ENCODE data around the gene CSNK1A1. TPM values are rescaled to one million over a fixed set of nuclear protein-coding genes. Genes with fewer than 3 reads are reported as not detected.
"Not testable (repeated sequence)": the region's sequence is repeated elsewhere in the genome, so short reads cannot be mapped to it uniquely, and the experiment has no call there.

The CSNK1A1 gene
- total and polyA plus RNA-seq, 4 donors: 43.0 to 108 (median 78.2) TPM

DNA sequence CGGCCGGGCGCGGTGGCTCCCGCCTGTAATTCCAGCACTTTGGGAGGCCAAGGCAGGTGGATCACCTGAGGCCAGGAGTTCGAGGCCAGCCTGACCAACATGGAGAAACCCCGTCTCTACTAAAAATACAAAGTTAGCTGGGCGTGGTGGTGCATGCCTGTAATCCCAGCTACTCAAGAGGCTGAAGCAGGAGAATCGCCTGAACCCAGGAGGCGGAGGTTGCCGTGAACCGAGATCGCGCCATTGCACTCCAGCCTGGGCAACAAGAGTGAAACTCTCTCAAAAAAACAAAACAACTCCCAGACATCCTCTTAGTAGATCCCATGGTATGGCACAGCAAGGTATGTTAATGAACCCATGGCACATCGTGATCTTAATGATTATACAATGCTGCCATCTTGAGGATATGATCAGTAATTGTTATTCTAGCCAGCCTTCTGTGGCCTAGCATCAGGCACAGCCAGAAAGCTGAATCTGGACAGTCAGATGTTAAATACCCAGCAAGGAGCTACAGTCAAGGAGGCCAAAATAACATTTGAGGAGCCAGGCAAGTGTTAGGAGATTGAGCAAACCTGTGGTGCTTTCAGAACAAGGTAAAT, 13.4 kb upstream of the CSNK1A1 start:
- not testable (repeated sequence) for H3K9me3 ChIP-seq (ENCODE audit: control insufficient read depth in 4 of 4, low read length in 3 of 4); H3K27me3 ChIP-seq (ENCODE audit: control insufficient read depth in 4 of 4, insufficient read depth in 4 of 4, low read length in 3 of 4); H3K4me3 ChIP-seq (ENCODE audit: low read depth in 1 of 3, low read length in 3 of 3); H3K9ac ChIP-seq (ENCODE audit: low read depth in 1 of 2, low read length in 2 of 2); H3K27ac ChIP-seq (ENCODE audit: low read depth in 1 of 2, low read length in 2 of 2); H3K36me3 ChIP-seq (ENCODE audit: control insufficient read depth in 4 of 4, insufficient read depth in 3 of 4, low read depth in 1 of 4, low read length in 3 of 4); DNase-seq (ENCODE audit: low spot score)
- peaks cover 0 to 10% (median 4%) of the 10 kb centered on the region in 4 donors for H3K4me1 ChIP-seq (ENCODE audit: control insufficient read depth in 4 of 4, insufficient read depth in 4 of 4, low read length in 3 of 4)
- TF ChIP-seq RAD21 (IDR thresholded peaks at IDR 0.05): peak; percentile 90 to 92
- TF ChIP-seq, protein P1, sequence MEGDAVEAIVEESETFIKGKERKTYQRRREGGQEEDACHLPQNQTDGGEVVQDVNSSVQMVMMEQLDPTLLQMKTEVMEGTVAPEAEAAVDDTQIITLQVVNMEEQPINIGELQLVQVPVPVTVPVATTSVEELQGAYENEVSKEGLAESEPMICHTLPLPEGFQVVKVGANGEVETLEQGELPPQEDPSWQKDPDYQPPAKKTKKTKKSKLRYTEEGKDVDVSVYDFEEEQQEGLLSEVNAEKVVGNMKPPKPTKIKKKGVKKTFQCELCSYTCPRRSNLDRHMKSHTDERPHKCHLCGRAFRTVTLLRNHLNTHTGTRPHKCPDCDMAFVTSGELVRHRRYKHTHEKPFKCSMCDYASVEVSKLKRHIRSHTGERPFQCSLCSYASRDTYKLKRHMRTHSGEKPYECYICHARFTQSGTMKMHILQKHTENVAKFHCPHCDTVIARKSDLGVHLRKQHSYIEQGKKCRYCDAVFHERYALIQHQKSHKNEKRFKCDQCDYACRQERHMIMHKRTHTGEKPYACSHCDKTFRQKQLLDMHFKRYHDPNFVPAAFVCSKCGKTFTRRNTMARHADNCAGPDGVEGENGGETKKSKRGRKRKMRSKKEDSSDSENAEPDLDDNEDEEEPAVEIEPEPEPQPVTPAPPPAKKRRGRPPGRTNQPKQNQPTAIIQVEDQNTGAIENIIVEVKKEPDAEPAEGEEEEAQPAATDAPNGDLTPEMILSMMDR (IDR thresholded peaks at IDR 0.05; ENCODE audit: low read depth, low read length, missing input control): peak; percentile 77
- WGBS: 67% methylated on average over 15 of the region's 15 CpGs

DNA sequence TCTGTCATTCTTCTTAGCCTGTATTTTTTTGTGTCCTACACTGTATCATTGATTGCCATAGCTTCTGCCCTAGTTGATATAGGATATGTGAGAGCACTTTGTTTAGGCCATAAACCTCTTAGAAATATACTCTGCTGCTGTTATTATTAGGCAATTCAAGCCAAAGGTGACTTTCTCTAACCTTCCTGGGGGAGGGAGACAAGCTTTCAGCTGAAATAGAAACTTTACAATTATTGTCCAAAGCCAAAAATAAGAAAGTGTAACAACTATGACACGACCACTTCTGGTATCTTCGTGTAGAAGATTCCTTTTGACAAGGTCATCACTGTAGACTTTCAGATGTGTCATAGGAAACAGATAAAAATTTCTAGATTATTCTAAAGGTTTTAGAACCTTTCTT, 12.2 kb upstream of the CSNK1A1 start:
- H3K9ac ChIP-seq (ENCODE audit: low read depth in 1 of 2, low read length in 2 of 2): no peak overlapping the region
- DNase-seq (ENCODE audit: low spot score): no peak
- H3K27ac ChIP-seq (ENCODE audit: low read depth in 1 of 2, low read length in 2 of 2): peak overlapping the region; percentile 62 to 64

DNA sequence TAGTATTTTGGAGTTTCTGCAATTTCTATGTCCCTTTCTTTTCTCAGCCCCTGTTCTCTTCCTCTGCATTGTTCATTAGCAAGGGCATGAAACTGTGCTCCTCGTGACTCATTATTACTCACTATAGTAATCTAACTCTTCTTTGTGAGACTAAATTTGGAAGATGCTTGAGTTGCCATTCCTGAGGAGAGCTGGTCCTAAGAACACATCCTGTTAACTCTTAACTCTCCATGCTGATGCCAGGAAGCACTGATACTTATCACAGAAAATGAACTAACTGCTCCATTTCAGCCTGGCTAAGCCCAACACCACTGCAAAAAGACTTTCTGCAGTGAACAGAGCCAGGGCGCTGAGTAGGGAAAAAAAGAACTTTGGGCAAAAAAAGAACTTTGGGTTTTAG, 10.6 kb upstream of the CSNK1A1 start:
- 70% methylated on average over 2 of the region's 2 CpGs for WGBS
- Histone ChIP-seq H3K27ac (ENCODE audit: low read depth in 1 of 2, low read length in 2 of 2) (peak overlapping the region; percentile 14 to 56), H3K27me3 (ENCODE audit: control insufficient read depth in 4 of 4, insufficient read depth in 4 of 4, low read length in 3 of 4) (no peaks in the 10 kb centered on the region), H3K4me1 (ENCODE audit: control insufficient read depth in 4 of 4, insufficient read depth in 4 of 4, low read length in 3 of 4) (peaks cover 0 to 10% (median 4%) of the 10 kb centered on the region in 4 donors), H3K4me3 (ENCODE audit: low read depth in 1 of 3, low read length in 3 of 3) (no peak overlapping the region), H3K9me3 (ENCODE audit: control insufficient read depth in 4 of 4, low read length in 3 of 4) (no peaks in the 10 kb centered on the region), H3K36me3 (ENCODE audit: control insufficient read depth in 4 of 4, insufficient read depth in 3 of 4, low read depth in 1 of 4, low read length in 3 of 4) (no peaks in the 10 kb centered on the region), H3K9ac (ENCODE audit: low read depth in 1 of 2, low read length in 2 of 2) (no peak overlapping the region)
- DNase-seq (ENCODE audit: low spot score): no peak
- TF ChIP-seq JUND (IDR thresholded peaks at IDR 0.05) (peak; percentile 38 to 46), NR2F2 (IDR thresholded peaks at IDR 0.05) (peak; percentile 48), TAF1 (conservative IDR thresholded peaks at IDR 0.05) (no peak), RAD21 (IDR thresholded peaks at IDR 0.05) (peak; percentile 11 to 38)
- TF ChIP-seq, protein P1 (IDR thresholded peaks at IDR 0.05; ENCODE audit: low read depth, low read length, missing input control): no peak
- TF ChIP-seq, protein P2, sequence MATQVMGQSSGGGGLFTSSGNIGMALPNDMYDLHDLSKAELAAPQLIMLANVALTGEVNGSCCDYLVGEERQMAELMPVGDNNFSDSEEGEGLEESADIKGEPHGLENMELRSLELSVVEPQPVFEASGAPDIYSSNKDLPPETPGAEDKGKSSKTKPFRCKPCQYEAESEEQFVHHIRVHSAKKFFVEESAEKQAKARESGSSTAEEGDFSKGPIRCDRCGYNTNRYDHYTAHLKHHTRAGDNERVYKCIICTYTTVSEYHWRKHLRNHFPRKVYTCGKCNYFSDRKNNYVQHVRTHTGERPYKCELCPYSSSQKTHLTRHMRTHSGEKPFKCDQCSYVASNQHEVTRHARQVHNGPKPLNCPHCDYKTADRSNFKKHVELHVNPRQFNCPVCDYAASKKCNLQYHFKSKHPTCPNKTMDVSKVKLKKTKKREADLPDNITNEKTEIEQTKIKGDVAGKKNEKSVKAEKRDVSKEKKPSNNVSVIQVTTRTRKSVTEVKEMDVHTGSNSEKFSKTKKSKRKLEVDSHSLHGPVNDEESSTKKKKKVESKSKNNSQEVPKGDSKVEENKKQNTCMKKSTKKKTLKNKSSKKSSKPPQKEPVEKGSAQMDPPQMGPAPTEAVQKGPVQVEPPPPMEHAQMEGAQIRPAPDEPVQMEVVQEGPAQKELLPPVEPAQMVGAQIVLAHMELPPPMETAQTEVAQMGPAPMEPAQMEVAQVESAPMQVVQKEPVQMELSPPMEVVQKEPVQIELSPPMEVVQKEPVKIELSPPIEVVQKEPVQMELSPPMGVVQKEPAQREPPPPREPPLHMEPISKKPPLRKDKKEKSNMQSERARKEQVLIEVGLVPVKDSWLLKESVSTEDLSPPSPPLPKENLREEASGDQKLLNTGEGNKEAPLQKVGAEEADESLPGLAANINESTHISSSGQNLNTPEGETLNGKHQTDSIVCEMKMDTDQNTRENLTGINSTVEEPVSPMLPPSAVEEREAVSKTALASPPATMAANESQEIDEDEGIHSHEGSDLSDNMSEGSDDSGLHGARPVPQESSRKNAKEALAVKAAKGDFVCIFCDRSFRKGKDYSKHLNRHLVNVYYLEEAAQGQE (IDR thresholded peaks at IDR 0.05): no peak

More for the DNA sequence above, 12.2 kb upstream of the CSNK1A1 start:
- no peaks in the 10 kb centered on the region for H3K27me3 ChIP-seq (ENCODE audit: control insufficient read depth in 4 of 4, insufficient read depth in 4 of 4, low read length in 3 of 4)
- H3K4me3 ChIP-seq (ENCODE audit: low read depth in 1 of 3, low read length in 3 of 3): no peak overlapping the region
- H3K4me1 ChIP-seq (ENCODE audit: control insufficient read depth in 4 of 4, insufficient read depth in 4 of 4, low read length in 3 of 4): peaks cover 0 to 10% (median 4%) of the 10 kb centered on the region in 4 donors
- no peaks in the 10 kb centered on the region for H3K9me3 ChIP-seq (ENCODE audit: control insufficient read depth in 4 of 4, low read length in 3 of 4)
- 43% methylated on average over 2 of the region's 2 CpGs for WGBS
- no peaks in the 10 kb centered on the region for H3K36me3 ChIP-seq (ENCODE audit: control insufficient read depth in 4 of 4, insufficient read depth in 3 of 4, low read depth in 1 of 4, low read length in 3 of 4)
- TF ChIP-seq HNF4A (conservative IDR thresholded peaks at IDR 0.05) (no peak), NR2F2 (IDR thresholded peaks at IDR 0.05) (no peak), GABPA (IDR thresholded peaks at IDR 0.05 in 1 of 2, conservative IDR thresholded peaks at IDR 0.05 in 1 of 2) (no peak), SP1 (IDR thresholded peaks at IDR 0.05) (no peak)
- TF ChIP-seq, protein P3, sequence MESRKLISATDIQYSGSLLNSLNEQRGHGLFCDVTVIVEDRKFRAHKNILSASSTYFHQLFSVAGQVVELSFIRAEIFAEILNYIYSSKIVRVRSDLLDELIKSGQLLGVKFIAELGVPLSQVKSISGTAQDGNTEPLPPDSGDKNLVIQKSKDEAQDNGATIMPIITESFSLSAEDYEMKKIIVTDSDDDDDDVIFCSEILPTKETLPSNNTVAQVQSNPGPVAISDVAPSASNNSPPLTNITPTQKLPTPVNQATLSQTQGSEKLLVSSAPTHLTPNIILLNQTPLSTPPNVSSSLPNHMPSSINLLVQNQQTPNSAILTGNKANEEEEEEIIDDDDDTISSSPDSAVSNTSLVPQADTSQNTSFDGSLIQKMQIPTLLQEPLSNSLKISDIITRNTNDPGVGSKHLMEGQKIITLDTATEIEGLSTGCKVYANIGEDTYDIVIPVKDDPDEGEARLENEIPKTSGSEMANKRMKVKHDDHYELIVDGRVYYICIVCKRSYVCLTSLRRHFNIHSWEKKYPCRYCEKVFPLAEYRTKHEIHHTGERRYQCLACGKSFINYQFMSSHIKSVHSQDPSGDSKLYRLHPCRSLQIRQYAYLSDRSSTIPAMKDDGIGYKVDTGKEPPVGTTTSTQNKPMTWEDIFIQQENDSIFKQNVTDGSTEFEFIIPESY (IDR thresholded peaks at IDR 0.05): no peak

Data from liver (tissue), 9 donors.